ENCODE data around the gene NF1. TPM values are rescaled to one million over a fixed set of nuclear protein-coding genes. Genes with fewer than 3 reads are reported as not detected.

NF1 gene
- total RNA-seq, 1 donor from 2014 or later, result 69.9 TPM

DNA sequence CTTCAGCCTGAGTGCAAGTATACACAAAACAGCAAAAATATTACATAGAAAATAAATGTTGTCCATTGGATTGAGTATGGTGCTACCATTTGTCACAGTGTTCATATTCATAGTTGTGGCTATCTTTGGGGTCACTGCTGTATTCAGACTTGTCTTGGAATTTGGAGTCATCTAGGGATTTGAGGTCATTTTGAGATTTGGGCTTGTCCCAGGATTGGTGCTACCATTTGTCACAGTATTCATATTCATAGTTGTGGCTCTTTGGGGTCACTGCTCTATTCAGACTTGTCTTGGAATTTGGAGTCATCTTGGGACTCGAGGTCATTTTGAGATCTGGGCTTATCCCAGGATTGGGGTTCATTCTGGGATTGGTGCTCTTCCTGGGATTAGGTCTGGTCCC lies 177.5 kb downstream of the NF1 start:
- Mint-ChIP-seq H3K4me1 (ENCODE audit: unreplicated experiment) (peaks cover 9% of the 10 kb centered on the region), H3K27me3 (no peaks in the 10 kb centered on the region), H3K9me3 (no peaks in the 10 kb centered on the region), H3K27ac (no peak overlapping the region), H3K36me3 (peaks cover 42% of the 10 kb centered on the region), H3K4me3 (no peak overlapping the region)
- TF ChIP-seq, protein P1, sequence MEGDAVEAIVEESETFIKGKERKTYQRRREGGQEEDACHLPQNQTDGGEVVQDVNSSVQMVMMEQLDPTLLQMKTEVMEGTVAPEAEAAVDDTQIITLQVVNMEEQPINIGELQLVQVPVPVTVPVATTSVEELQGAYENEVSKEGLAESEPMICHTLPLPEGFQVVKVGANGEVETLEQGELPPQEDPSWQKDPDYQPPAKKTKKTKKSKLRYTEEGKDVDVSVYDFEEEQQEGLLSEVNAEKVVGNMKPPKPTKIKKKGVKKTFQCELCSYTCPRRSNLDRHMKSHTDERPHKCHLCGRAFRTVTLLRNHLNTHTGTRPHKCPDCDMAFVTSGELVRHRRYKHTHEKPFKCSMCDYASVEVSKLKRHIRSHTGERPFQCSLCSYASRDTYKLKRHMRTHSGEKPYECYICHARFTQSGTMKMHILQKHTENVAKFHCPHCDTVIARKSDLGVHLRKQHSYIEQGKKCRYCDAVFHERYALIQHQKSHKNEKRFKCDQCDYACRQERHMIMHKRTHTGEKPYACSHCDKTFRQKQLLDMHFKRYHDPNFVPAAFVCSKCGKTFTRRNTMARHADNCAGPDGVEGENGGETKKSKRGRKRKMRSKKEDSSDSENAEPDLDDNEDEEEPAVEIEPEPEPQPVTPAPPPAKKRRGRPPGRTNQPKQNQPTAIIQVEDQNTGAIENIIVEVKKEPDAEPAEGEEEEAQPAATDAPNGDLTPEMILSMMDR (conservative IDR thresholded peaks at IDR 0.05), result no peak
- DNase-seq (ENCODE audit: extremely low spot score, unreplicated experiment), result no peak

DNA sequence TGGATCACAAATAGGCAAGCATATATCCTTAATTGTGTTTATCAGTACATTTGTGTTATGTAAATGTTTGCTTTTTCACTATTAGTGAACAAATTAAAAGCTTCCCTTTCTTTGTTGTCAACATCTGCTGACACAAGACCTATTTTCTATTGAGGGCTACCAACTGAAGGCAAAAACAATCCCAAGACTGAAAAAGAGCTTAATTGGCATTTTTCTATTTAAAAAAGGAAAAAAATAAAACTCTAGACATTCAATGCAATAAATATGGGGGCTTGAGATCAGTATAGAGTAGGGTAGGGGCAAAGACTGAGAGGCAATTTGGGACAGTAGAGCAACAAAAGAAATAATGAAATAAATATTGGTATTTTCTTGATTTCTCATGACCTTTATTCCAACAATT lies 178.0 kb downstream of the NF1 start:
- Mint-ChIP-seq H3K4me1 (ENCODE audit: unreplicated experiment) (peaks cover 9% of the 10 kb centered on the region), H3K4me3 (no peak overlapping the region), H3K27me3 (no peaks in the 10 kb centered on the region), H3K27ac (no peak overlapping the region), H3K36me3 (peaks cover 40% of the 10 kb centered on the region), H3K9me3 (no peaks in the 10 kb centered on the region)
- DNase-seq (ENCODE audit: extremely low spot score, unreplicated experiment), result no peak
- TF ChIP-seq, protein P1 (conservative IDR thresholded peaks at IDR 0.05), result no peak

DNA sequence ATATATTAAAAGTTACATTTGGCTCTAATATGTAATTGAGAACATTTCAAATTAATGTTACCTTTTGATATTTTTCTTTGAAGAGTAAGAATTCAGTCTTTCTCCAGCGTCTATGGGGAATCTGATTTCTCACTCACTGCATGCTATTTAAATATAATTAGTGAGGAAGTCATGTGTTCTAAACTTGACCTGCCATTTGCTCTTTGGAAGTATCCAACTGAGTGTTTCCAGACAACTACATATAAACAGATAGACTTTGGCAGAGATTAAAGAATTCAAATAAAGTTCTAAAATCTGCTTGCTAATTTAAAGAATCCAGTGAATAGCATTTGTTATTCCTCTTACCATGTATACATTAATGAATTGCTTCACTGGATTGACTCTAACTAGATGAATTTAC lies 178.7 kb downstream of the NF1 start:
- TF ChIP-seq, protein P1 (conservative IDR thresholded peaks at IDR 0.05), result no peak
- DNase-seq (ENCODE audit: extremely low spot score, unreplicated experiment), result no peak
- Mint-ChIP-seq H3K36me3 (peaks cover 42% of the 10 kb centered on the region), H3K4me3 (no peak overlapping the region), H3K9me3 (no peaks in the 10 kb centered on the region), H3K4me1 (ENCODE audit: unreplicated experiment) (peaks cover 9% of the 10 kb centered on the region), H3K27me3 (no peaks in the 10 kb centered on the region), H3K27ac (peak overlapping the region; percentile 19)

DNA sequence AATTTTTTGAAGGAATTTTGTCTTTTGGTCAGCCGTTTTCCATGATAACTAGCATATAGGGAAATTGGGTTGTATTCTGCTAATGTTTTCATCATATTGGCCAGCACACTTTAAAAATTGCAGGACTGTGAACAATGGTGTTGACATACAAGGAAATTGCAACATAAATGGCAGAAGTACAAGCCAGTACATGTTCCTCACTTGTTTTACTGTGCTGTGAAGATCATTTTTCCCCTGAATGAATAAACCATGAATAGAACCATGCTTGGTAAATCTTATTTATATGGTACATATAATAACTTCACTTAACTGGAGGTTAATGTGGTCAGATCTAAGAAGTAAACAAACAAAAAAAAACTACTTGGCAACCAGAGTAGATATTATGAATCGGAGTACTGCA lies 179.5 kb downstream of the NF1 start:
- H3K27me3 Mint-ChIP-seq, result no peaks in the 10 kb centered on the region
- TF ChIP-seq, protein P1 (conservative IDR thresholded peaks at IDR 0.05), result no peak
- H3K4me1 Mint-ChIP-seq (ENCODE audit: unreplicated experiment), result peaks cover 9% of the 10 kb centered on the region
- H3K36me3 Mint-ChIP-seq, result peaks cover 38% of the 10 kb centered on the region
- peak overlapping the region; percentile 72 for H3K27ac Mint-ChIP-seq
- H3K9me3 Mint-ChIP-seq, result no peaks in the 10 kb centered on the region
- H3K4me3 Mint-ChIP-seq, result no peak overlapping the region
- DNase-seq (ENCODE audit: extremely low spot score, unreplicated experiment), result no peak

DNA sequence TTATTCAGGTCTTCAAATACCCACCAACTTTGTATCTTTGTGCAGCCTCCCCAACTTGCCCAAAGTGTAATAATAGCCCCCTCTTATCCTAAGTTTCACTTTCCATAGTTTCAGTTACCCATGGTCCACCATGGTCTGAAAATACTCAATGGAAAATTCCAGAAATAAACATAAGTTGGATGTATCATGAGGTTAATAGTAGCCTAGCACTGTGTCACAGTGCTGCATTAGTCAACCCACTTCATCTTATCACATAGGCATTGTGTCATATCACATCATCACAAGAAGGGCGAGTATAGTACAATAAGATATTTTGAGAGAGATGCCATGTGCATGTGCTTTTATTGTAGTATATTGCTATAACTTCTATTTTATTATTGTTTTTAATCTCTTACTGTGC lies 180.3 kb downstream of the NF1 start:
- peaks cover 32% of the 10 kb centered on the region for H3K36me3 Mint-ChIP-seq
- TF ChIP-seq, protein P1 (conservative IDR thresholded peaks at IDR 0.05), result no peak
- no peaks in the 10 kb centered on the region for H3K27me3 Mint-ChIP-seq
- H3K4me3 Mint-ChIP-seq, result no peak overlapping the region
- H3K9me3 Mint-ChIP-seq, result no peaks in the 10 kb centered on the region
- H3K4me1 Mint-ChIP-seq (ENCODE audit: unreplicated experiment), result peaks cover 4% of the 10 kb centered on the region
- no peak for DNase-seq (ENCODE audit: extremely low spot score, unreplicated experiment)
- no peak overlapping the region for H3K27ac Mint-ChIP-seq

DNA sequence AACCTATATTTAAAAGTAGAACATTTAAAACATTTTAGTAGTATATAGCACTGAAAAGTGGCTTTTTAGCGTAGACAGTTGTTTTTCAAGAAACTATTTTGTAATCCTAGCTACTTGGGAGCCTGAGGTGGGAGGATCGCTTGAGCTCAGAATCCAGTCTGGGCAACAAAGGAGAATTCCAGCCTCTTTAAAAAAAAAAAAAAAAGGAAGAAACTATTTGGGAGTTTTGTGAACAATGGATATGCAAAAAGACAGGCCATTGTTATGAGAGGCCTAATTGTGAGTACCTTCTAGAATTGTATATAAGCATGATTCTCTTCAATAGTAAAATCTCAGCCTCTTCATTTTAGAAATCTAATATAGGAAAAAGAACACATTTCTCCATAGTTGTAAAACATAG lies 184.6 kb downstream of the NF1 start:
- no peak for DNase-seq (ENCODE audit: extremely low spot score, unreplicated experiment)
- TF ChIP-seq, protein P1 (conservative IDR thresholded peaks at IDR 0.05), result no peak
- no peaks in the 10 kb centered on the region for H3K4me1 Mint-ChIP-seq (ENCODE audit: unreplicated experiment)
- H3K27ac Mint-ChIP-seq, result no peak overlapping the region
- no peaks in the 10 kb centered on the region for H3K9me3 Mint-ChIP-seq
- no peak overlapping the region for H3K4me3 Mint-ChIP-seq
- H3K36me3 Mint-ChIP-seq, result peaks cover 33% of the 10 kb centered on the region
- H3K27me3 Mint-ChIP-seq, result no peaks in the 10 kb centered on the region

Measured in type B pancreatic cell (in vitro differentiated cells).